ENCODE measurements around the gene EDRF1. TPM values are rescaled to one million over a fixed set of nuclear protein-coding genes. Genes with fewer than 3 reads are reported as not detected.

Gene EDRF1
- total RNA-seq, 3 donors from 2014 or later (not counting 1 experiment from before 2014, with no cell fraction given), result 40.6 to 66.2 (median 57.5) TPM

DNA sequence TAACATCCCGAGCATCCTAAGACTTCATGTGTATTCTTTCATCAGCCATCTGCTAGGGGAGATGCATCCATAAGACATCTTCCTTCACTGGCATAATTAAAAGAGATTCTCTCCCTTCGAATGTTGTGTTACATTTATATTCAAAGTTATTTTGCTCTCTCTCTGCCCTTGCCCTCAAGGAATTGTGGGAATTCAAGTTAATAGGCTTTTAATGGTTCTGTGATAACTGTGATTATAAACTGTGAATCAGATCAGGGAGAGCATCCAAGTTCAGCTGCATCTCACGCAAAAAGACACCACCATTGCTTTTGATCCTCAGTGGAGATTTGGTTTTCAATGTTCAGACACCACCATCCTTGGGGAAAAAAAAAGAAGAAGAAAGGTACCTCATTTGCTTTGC lies 27.3 kb upstream of the EDRF1 start:
- H3K4me1 Mint-ChIP-seq, result peaks cover 16 to 18% of the 10 kb centered on the region in 2 donors
- WGBS (ENCODE audit: insufficient coverage), result 68% methylated on average over 2 of the region's 3 CpGs
- no peak overlapping the region for H3K27ac ChIP-seq (ENCODE audit: low read length)
- H3K4me3 Mint-ChIP-seq, result no peak overlapping the region
- peaks cover 0 to 3% of the 10 kb centered on the region in 2 donors for H3K27me3 Mint-ChIP-seq (ENCODE audit: low read depth in 2 of 2)
- H3K4me1 ChIP-seq (ENCODE audit: control insufficient read depth, insufficient read depth, low read length), result peaks cover 9% of the 10 kb centered on the region
- H3K9me3 ChIP-seq (ENCODE audit: control insufficient read depth, insufficient read depth, low read length), result no peaks in the 10 kb centered on the region
- H3K27me3 ChIP-seq (ENCODE audit: control insufficient read depth, insufficient read depth, low read length), result no peaks in the 10 kb centered on the region
- DNase-seq (no peak), ATAC-seq (no peak)
- intact Hi-C loops (cut with micrococcal nuclease), result no loop called here
- no peaks in the 10 kb centered on the region for H3K9me3 Mint-ChIP-seq
- TF ChIP-seq, protein P1, sequence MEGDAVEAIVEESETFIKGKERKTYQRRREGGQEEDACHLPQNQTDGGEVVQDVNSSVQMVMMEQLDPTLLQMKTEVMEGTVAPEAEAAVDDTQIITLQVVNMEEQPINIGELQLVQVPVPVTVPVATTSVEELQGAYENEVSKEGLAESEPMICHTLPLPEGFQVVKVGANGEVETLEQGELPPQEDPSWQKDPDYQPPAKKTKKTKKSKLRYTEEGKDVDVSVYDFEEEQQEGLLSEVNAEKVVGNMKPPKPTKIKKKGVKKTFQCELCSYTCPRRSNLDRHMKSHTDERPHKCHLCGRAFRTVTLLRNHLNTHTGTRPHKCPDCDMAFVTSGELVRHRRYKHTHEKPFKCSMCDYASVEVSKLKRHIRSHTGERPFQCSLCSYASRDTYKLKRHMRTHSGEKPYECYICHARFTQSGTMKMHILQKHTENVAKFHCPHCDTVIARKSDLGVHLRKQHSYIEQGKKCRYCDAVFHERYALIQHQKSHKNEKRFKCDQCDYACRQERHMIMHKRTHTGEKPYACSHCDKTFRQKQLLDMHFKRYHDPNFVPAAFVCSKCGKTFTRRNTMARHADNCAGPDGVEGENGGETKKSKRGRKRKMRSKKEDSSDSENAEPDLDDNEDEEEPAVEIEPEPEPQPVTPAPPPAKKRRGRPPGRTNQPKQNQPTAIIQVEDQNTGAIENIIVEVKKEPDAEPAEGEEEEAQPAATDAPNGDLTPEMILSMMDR (IDR thresholded peaks at IDR 0.05), result no peak
- H3K27ac Mint-ChIP-seq, result peak overlapping the region; percentile 20 to 43
- H3K4me3 ChIP-seq (ENCODE audit: low read length), result no peak overlapping the region
- H3K36me3 Mint-ChIP-seq, result no peaks in the 10 kb centered on the region
- no peaks in the 10 kb centered on the region for H3K36me3 ChIP-seq (ENCODE audit: control insufficient read depth, insufficient read depth, low read length)

DNA sequence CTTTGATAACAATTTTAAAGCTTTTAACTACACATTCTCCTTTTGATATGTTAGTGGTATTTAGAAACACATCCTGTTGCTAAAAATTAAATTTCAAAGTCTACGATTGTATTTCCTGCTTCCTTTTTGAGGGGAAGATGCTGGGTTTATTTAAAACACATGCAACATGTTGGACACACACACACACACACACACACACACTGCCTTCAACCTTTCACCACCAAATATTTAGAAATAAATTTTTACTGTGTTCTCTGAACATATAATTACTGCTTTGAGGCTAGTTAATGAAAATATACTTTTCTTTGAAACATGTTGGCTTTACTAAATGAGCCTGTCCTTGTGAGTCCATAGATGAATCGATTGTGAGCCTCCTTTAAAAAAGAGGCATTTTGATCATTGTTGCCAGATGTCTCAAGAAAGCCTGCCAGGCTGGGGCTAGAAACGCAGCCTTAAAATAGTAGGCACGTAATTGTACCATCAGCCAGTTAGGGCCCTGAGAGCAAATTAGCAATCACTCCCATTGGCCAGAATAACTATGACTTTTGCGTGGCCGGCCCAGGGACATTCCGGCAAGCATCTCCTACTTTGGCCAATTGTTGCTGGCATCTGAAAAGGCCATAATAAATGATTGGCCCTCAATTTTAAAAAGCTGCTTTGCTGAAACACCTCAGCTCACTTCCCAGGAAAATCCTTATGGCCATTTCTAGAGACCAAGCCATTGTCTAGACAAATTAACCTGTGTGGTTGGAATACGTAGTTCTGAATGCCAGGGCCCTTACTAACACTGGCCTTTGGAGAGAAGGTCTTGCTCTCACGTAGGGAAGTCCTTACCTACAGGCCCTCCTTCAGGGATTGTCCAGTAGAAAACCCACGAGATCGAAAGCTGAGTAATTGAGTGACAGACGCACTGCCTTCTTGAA lies 26.6 kb upstream of the EDRF1 start:
- no peak overlapping the region for H3K27ac ChIP-seq (ENCODE audit: low read length)
- H3K27me3 ChIP-seq (ENCODE audit: control insufficient read depth, insufficient read depth, low read length), result no peaks in the 10 kb centered on the region
- H3K36me3 ChIP-seq (ENCODE audit: control insufficient read depth, insufficient read depth, low read length), result no peaks in the 10 kb centered on the region
- TF ChIP-seq, protein P1 (IDR thresholded peaks at IDR 0.05), result no peak
- ATAC-seq, result no peak
- 90% methylated on average over 11 of the region's 12 CpGs for WGBS (ENCODE audit: insufficient coverage)
- DNase-seq, result no peak
- Mint-ChIP-seq H3K9me3 (no peaks in the 10 kb centered on the region), H3K4me3 (no peak overlapping the region), H3K36me3 (no peaks in the 10 kb centered on the region), H3K27me3 (ENCODE audit: low read depth in 2 of 2) (peaks cover 0 to 3% of the 10 kb centered on the region in 2 donors), H3K27ac (peak overlapping the region; percentile 20 to 43), H3K4me1 (peaks cover 16 to 18% of the 10 kb centered on the region in 2 donors)
- peaks cover 9% of the 10 kb centered on the region for H3K4me1 ChIP-seq (ENCODE audit: control insufficient read depth, insufficient read depth, low read length)
- intact Hi-C loops (cut with micrococcal nuclease), result no loop called here
- H3K4me3 ChIP-seq (ENCODE audit: low read length), result no peak overlapping the region
- no peaks in the 10 kb centered on the region for H3K9me3 ChIP-seq (ENCODE audit: control insufficient read depth, insufficient read depth, low read length)

DNA sequence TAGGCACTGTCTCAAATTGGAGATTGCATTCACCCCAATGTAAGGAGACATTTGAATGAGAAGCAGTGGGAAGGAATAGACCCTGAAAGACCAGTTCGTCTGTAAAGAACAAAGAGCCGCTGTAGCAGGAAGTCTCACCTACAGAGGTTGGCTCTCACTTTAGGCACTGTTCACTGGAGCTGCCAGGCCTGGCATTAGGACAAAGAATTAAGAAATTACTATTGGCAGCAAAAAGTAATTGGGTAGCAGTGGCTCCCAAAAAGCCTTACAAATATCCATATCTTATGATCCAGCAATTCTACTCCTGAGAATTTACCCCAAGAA lies 26.0 kb upstream of the EDRF1 start:
- 24% methylated on average over 2 of the region's 2 CpGs for WGBS (ENCODE audit: insufficient coverage)
- TF ChIP-seq, protein P1 (IDR thresholded peaks at IDR 0.05), result no peak
- H3K27ac Mint-ChIP-seq, result no peak overlapping the region
- no peaks in the 10 kb centered on the region for H3K9me3 Mint-ChIP-seq
- intact Hi-C loops (cut with micrococcal nuclease), result no loop called here
- Histone ChIP-seq H3K27me3 (ENCODE audit: control insufficient read depth, insufficient read depth, low read length) (no peaks in the 10 kb centered on the region), H3K27ac (ENCODE audit: low read length) (no peak overlapping the region), H3K9me3 (ENCODE audit: control insufficient read depth, insufficient read depth, low read length) (no peaks in the 10 kb centered on the region), H3K36me3 (ENCODE audit: control insufficient read depth, insufficient read depth, low read length) (no peaks in the 10 kb centered on the region), H3K4me3 (ENCODE audit: low read length) (no peak overlapping the region), H3K4me1 (ENCODE audit: control insufficient read depth, insufficient read depth, low read length) (peaks cover 9% of the 10 kb centered on the region)
- peaks cover 0 to 3% of the 10 kb centered on the region in 2 donors for H3K27me3 Mint-ChIP-seq (ENCODE audit: low read depth in 2 of 2)
- no peak overlapping the region for H3K4me3 Mint-ChIP-seq
- no peaks in the 10 kb centered on the region for H3K36me3 Mint-ChIP-seq
- DNase-seq (no peak), ATAC-seq (peak in 1 of 3 donors; percentile 54)
- peaks cover 16 to 18% of the 10 kb centered on the region in 2 donors for H3K4me1 Mint-ChIP-seq

All from natural killer cell (primary cell).